HG03469 (cell line): ENCODE data around the gene SLC36A3.
"Not testable (repeated sequence)": the region's sequence is repeated elsewhere in the genome, so short reads cannot be mapped to it uniquely, and the experiment has no call there.

Experiments used
- ATAC-seq: cut with Tn5 transposase; IDR thresholded peaks from one replicate; pipeline ENCODE4 v1.9.1; 2021; ENCODE audit warnings: mild to moderate bottlenecking, moderate library complexity, moderate number of reproducible peaks; ENCODE audit not compliant: unreplicated experiment

Gene SLC36A3

DNA sequence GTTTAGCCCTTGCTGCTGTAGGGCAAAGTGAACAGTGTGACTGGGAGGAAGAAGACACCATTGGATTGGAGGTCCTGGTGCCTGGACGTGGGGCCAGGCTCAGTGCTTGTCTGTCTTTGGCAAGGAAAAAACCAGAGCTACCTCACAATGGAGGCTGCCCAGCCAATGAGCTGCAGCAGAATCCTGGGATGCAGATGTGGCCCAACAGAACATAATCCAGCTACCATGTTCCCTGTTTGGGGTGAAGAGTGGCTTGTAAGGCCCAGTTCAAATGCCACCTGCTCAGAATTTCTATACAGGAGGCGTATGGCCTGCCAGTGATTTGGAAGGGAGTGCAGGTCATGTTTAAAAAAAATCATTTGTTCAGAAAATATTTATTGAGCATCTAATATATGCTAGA lies at the start of gene SLC36A3:
TSS of gene SLC36A3 (minus strand) at position 101 of the 400 bp plus-strand sequence. CDS start 412 bp downstream, outside the sequence.
- no peak for ATAC-seq

GRCh38 chr5:151351671-151352070 lies 48.1 kb upstream of the SLC36A3 start:
- ATAC-seq = no peak

DNA sequence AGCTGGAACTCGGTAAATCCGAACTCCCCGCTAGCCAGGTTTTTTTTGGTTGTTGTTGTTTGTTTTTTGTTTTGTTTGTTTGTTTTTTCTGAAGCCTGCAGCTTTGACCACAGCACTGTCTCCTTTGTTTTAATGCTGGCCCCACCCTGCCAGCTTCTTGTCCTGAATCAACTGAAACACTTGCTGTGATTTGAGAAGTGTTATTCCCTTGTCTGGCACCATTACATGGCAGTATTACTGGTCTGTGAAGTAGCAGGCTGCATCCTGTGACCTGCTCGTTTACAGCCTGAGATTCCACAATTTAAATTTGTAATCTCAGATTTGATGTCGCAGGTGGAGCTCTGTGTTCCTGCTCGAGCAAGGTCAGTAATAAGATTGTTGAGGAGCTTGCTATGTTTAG lies 45.2 kb upstream of the SLC36A3 start:
- ATAC-seq = no peak

GRCh38 chr5:151347369-151347768 lies 43.8 kb upstream of the SLC36A3 start, which contains the start of gene SLC36A2:
Gene SLC36A2, minus strand, starts transcription at chr5:151347559. Its CDS starts 99 bp downstream, at chr5:151347460.
- no peak for ATAC-seq

DNA sequence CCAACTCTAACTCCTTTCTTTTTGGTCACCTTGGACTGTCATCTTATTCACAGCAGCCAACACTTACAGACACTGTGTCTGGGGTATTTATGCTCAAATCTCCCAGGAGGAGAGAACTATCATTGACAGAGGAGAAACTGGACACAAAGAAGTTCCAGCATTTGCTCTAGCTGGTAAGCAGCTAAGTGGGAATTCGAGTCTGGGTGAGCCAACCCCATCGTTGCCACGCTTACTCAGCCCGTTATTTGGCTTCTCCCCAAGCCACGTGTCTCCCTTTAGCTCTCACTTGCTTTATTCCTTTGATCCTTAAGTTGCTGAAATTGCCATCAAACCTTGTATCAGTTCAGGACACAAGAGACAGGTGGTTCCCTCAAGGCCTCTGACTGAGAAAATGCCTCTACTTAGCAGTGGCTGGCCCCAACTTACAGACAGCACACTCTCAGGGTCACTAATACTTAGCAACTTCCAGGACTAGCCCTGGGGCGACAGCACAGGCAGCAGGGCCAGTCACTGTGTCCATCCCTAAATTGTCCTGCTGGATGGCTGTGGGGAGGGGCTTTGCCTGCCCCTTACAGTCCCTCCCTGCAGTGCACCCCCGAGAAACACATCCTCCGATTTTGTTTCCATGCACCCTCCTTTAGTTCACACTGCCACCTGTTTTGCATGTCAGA lies 42.4 kb upstream of the SLC36A3 start:
- no peak for ATAC-seq

- ATAC-seq = no peak
These were observed 41.7 kb upstream of the SLC36A3 start for GRCh38 chr5:151345187-151345807.

DNA sequence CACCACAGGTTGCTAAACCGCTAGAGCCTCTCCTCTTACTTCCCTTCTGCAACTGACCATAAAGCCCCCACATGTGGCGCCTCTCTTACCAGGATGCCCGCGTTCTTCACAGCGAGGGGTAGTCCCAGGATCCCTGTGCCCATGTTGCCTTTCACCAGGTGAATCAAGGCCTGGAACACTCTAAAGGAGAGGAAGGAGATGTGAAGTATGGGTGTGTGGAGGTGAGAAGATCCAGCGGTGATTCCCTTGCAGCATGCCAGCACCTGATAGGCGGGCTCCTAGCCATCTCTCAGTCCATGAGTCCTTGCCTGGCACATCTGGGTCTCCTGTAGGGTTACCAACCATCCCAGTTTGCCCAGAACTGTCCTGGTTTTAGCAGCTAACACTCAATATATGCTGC lies 40.5 kb upstream of the SLC36A3 start:
- ATAC-seq = no peak

GRCh38 chr5:151340004-151340403 lies 36.4 kb upstream of the SLC36A3 start:
- no peak for ATAC-seq

- no peak for ATAC-seq
These were observed 35.2 kb upstream of the SLC36A3 start for GRCh38 chr5:151338734-151339133.

DNA sequence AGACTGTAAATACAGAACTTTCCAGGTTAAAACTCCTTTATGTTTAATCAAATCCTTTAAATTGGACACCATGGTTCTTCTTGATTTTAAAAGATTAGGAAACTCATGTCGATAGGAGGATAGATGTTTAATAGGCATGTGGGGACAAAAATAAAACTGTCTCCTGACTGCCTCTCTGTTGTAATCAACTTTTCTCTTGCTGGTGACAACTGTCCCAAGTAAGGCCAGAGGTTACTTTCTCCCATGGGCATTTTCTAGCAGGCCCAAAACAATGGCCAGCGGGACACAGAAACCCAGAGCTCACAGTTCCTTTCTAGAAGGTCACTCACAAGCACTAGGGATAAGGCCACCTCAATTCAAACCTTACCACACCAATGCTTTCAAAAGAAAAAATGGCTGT lies 29.3 kb upstream of the SLC36A3 start:
- no peak for ATAC-seq

- no peak for ATAC-seq
These were observed 25.2 kb upstream of the SLC36A3 start for GRCh38 chr5:151328734-151329133.

- no peak for ATAC-seq
These were observed 24.0 kb upstream of the SLC36A3 start for GRCh38 chr5:151327585-151327984.

DNA sequence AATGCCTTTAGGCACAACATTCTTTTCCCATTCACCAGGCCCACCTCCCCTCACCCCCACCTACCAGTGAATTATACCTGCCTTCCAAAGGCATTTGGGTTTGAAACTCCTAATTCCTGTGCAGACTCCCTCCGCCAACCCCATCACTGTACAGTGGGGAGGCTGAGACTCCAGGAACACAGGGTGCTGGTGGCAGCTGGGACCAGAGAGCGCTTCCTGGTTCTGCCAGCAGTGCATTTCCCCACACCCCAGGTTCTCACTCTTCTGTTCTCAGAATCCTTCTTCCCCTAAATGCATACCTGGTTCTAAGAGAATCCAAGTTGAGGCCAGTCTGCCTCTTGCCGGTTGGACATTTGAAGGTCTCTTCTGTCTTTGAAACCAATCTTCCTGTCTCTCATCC lies 22.7 kb upstream of the SLC36A3 start:
- no peak for ATAC-seq

DNA sequence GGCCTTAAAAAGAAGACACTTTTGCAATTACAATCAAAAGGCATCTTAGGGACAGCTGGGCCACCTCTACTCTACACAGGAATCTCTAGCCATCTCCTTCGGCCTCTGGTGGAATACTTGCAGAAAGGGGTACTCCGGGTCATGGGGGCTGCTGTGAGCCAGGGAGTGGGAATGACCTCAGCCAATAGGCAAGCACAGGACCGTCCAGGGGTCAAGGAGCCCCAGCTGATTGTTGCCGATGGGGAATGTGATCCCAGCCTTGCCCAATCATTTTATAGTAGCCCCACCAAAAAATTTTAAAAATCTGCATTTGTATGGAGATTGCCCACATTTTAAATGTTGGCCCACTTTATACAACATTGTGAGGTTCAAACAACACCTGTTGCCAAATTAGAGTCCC lies 16.9 kb upstream of the SLC36A3 start:
- ATAC-seq = no peak

- ATAC-seq = peak; percentile 83
These were observed 15.5 kb upstream of the SLC36A3 start for GRCh38 chr5:151318850-151319732.

- no peak for ATAC-seq
These were observed 14.3 kb upstream of the SLC36A3 start for GRCh38 chr5:151317871-151318270.

DNA sequence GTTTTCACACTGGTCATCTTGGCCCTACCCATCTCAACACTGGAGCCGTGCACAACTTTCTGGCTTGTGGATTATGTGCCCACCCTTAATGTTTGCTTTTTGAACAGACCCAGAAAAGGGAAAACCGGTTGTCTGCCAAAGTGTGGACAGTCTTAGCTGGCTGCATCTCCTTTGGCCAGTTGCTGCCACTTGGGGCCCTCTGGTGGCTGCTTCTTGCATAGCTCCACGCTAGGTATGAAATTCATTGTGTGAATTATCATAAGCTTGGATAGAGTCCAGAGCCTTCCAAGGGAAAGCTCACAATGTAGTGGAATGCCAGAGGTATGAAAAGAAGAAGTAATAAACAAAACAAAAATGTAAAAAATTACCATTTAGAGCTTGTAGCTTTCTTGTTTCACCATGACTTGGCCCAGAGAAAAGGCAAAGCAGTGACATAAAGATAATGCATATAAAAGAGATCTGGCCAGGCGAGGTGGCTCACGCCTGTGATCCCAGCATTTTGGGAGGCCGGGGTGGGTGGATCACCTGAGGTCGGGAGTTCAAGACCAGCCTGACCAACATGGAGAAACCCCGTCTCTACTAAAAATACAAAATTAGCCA lies 12.5 kb upstream of the SLC36A3 start:
- peak; percentile 53 for ATAC-seq

GRCh38 chr5:151313357-151313756 lies 9.8 kb upstream of the SLC36A3 start:
- ATAC-seq = no peak

- ATAC-seq = no peak
These were observed 9.3 kb upstream of the SLC36A3 start for GRCh38 chr5:151312756-151313324.

DNA sequence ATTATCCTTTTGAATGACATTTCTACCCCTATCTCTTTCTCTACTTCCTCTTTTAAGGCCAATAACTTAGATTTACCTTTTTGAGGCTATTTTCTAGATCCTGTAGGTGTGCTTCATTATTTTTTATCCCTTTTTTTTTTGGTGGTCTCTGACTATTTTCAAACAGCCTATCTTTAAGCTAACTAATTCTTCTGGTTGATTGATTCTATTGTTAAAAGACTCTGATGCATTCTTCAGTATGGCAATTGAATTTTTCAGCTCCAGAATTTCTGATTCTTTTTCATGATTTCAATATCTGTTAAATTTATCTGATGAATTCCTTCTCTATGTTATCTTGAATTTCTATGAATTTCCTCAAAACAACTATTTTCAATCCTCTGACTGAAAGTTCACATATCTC lies 7.4 kb upstream of the SLC36A3 start:
- ATAC-seq = no peak

DNA sequence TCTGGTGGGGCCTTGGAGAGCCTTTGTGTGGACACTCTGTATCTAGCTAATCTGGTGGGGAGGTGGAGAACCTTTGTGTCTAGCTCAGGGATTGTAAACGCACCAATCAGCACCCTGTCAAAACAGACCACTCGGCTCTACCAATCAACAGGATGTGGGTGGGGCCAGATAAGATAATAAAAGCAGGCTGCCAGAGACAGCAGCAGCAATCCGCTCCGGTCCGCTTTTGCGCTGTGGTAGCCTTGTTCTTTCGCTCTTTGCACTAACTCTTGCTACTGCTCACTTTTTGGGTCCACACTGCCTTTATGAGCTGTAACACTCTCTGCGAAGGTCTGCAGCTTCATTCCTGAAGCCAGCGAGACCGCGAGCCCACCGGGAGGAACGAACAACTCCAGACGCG lies 6.3 kb upstream of the SLC36A3 start:
- ATAC-seq = not testable (repeated sequence)
